Measurements from ENCODE around the gene ZNF789.

The ZNF789 gene

GRCh38 chr7:99457050-99457649 is 15.5 kb upstream of the ZNF789 start:
- Histone ChIP-seq H3K9me3 (ENCODE audit: insufficient read depth, low read depth, low read length) (no peaks in the 10 kb centered on the region), H3K4me2 (ENCODE audit: low read depth, low read length, poor library complexity, severe bottlenecking) (no peak overlapping the region), H3K9ac (ENCODE audit: low read depth, low read length, poor library complexity, severe bottlenecking) (no peak overlapping the region), H4K20me1 (ENCODE audit: insufficient read depth, low read length, poor library complexity, severe bottlenecking) (peaks cover 47% of the 10 kb centered on the region), H3K27me3 (ENCODE audit: insufficient read depth, low read length, poor library complexity, severe bottlenecking) (no peaks in the 10 kb centered on the region), H3K4me3 (ENCODE audit: low read length, poor library complexity, severe bottlenecking) (no peak overlapping the region), H3K79me2 (ENCODE audit: insufficient read depth, low read length) (peaks cover 47% of the 10 kb centered on the region), H3K36me3 (ENCODE audit: insufficient read depth, low read length) (peaks cover 65% of the 10 kb centered on the region), H3K4me1 (ENCODE audit: insufficient read depth, low read length, poor library complexity, severe bottlenecking) (peaks cover 8% of the 10 kb centered on the region), H3K9me2 (replicated peaks; ENCODE audit: low read depth, low read length) (no peaks in the 10 kb centered on the region), H2AFZ (ENCODE audit: low read length) (no peak overlapping the region), H3F3A (ENCODE audit: low read depth) (no peaks in the 10 kb centered on the region)
- TF ChIP-seq, protein P1, sequence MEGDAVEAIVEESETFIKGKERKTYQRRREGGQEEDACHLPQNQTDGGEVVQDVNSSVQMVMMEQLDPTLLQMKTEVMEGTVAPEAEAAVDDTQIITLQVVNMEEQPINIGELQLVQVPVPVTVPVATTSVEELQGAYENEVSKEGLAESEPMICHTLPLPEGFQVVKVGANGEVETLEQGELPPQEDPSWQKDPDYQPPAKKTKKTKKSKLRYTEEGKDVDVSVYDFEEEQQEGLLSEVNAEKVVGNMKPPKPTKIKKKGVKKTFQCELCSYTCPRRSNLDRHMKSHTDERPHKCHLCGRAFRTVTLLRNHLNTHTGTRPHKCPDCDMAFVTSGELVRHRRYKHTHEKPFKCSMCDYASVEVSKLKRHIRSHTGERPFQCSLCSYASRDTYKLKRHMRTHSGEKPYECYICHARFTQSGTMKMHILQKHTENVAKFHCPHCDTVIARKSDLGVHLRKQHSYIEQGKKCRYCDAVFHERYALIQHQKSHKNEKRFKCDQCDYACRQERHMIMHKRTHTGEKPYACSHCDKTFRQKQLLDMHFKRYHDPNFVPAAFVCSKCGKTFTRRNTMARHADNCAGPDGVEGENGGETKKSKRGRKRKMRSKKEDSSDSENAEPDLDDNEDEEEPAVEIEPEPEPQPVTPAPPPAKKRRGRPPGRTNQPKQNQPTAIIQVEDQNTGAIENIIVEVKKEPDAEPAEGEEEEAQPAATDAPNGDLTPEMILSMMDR (conservative IDR thresholded peaks at IDR 0.05; ENCODE audit: low read length), result no peak
- TF ChIP-seq EZH2phosphoT487 (IDR thresholded peaks at IDR 0.05; ENCODE audit: borderline replicate concordance), result no peak

DNA sequence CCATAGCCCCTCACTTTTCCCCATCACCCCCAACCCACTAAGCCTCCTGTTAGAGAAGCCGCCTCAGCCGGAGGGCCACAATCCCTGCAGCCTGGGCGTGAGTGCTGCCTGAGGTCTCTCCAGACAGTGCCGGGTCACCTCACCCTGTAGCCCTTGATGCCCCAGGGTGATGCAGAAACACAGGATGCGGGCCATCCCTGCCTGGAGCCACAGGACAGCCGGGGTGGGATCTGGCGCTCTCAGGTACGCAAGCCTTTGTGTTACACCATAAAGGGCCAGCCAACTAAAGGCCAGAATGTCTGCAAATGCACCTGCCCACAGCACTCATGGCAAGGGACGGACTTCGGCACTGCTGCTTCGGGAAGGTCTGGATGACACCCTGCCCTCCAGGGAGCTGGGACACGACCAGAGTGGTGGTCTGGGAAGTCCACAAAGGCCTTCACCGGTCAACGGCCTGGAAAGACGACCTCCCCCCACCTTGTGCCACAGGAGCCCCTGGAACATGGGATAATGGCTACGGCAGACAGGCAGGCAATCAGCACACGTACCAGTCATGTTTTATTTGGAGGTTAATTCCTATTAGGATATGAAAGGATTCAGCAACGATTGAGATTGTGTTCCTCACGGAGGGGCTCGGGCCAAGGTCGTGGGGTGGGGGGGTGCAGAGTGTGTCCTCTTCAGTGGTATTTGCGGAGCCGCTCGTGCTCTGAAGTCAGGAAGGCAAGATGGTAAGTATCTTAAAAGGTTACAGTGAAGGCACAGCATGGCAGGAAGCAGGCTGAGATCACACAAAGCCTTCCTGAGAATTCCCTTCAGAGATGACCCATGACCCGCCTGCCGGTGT is 14.8 kb upstream of the ZNF789 start:
- peaks cover 54% of the 10 kb centered on the region for H3K79me2 ChIP-seq (ENCODE audit: insufficient read depth, low read length)
- no peaks in the 10 kb centered on the region for H3K9me3 ChIP-seq (ENCODE audit: insufficient read depth, low read depth, low read length)
- H3K9ac ChIP-seq (ENCODE audit: low read depth, low read length, poor library complexity, severe bottlenecking), result no peak overlapping the region
- H3K36me3 ChIP-seq (ENCODE audit: insufficient read depth, low read length), result peaks cover 62% of the 10 kb centered on the region
- no peak overlapping the region for H2AFZ ChIP-seq (ENCODE audit: low read length)
- H3F3A ChIP-seq (ENCODE audit: low read depth), result no peaks in the 10 kb centered on the region
- no peak overlapping the region for H3K4me3 ChIP-seq (ENCODE audit: low read length, poor library complexity, severe bottlenecking)
- H3K4me1 ChIP-seq (ENCODE audit: insufficient read depth, low read length, poor library complexity, severe bottlenecking), result peaks cover 8% of the 10 kb centered on the region
- no peaks in the 10 kb centered on the region for H3K27me3 ChIP-seq (ENCODE audit: insufficient read depth, low read length, poor library complexity, severe bottlenecking)
- no peaks in the 10 kb centered on the region for H3K9me2 ChIP-seq (replicated peaks; ENCODE audit: low read depth, low read length)
- H3K4me2 ChIP-seq (ENCODE audit: low read depth, low read length, poor library complexity, severe bottlenecking), result no peak overlapping the region
- H4K20me1 ChIP-seq (ENCODE audit: insufficient read depth, low read length, poor library complexity, severe bottlenecking), result peaks cover 48% of the 10 kb centered on the region
- TF ChIP-seq, protein P1 (conservative IDR thresholded peaks at IDR 0.05; ENCODE audit: low read length), result no peak
- no peak for TF ChIP-seq EZH2phosphoT487 (IDR thresholded peaks at IDR 0.05; ENCODE audit: borderline replicate concordance)

GRCh38 chr7:99459087-99459486 is 13.6 kb upstream of the ZNF789 start:
- Histone ChIP-seq H2AFZ (ENCODE audit: low read length) (no peak overlapping the region), H3K4me3 (ENCODE audit: low read length, poor library complexity, severe bottlenecking) (no peak overlapping the region), H4K20me1 (ENCODE audit: insufficient read depth, low read length, poor library complexity, severe bottlenecking) (peaks cover 53% of the 10 kb centered on the region), H3K27me3 (ENCODE audit: insufficient read depth, low read length, poor library complexity, severe bottlenecking) (no peaks in the 10 kb centered on the region), H3K9ac (ENCODE audit: low read depth, low read length, poor library complexity, severe bottlenecking) (no peak overlapping the region), H3K79me2 (ENCODE audit: insufficient read depth, low read length) (peaks cover 66% of the 10 kb centered on the region), H3K9me3 (ENCODE audit: insufficient read depth, low read depth, low read length) (no peaks in the 10 kb centered on the region), H3K9me2 (replicated peaks; ENCODE audit: low read depth, low read length) (no peaks in the 10 kb centered on the region), H3F3A (ENCODE audit: low read depth) (no peaks in the 10 kb centered on the region), H3K4me1 (ENCODE audit: insufficient read depth, low read length, poor library complexity, severe bottlenecking) (peaks cover 12% of the 10 kb centered on the region), H3K36me3 (ENCODE audit: insufficient read depth, low read length) (peaks cover 53% of the 10 kb centered on the region), H3K4me2 (ENCODE audit: low read depth, low read length, poor library complexity, severe bottlenecking) (no peak overlapping the region)
- TF ChIP-seq, protein P1 (conservative IDR thresholded peaks at IDR 0.05; ENCODE audit: low read length), result peak; percentile 61
- no peak for TF ChIP-seq EZH2phosphoT487 (IDR thresholded peaks at IDR 0.05; ENCODE audit: borderline replicate concordance)

All from Loucy (cell line).